SU-DHL-6 (cell line): ENCODE results near the gene CELA2A.

Experiments
- H2AFZ ChIP-seq: fragments of 200-600 bp; sonication (generic); 2 replicates; pipeline ENCODE4 v1.6.1; 2014; ENCODE audit warnings: low read depth, mild to moderate bottlenecking, moderate library complexity, mixed read lengths, antibody characterized with exemption, low read length; ENCODE audit not compliant: severe bottlenecking
- H3F3A ChIP-seq: fragments of 200-600 bp; shearing (Covaris generic); 2 replicates; pipeline ENCODE4 v1.6.0; 2016; ENCODE audit warnings: antibody characterized with exemption, mild to moderate bottlenecking; ENCODE audit not compliant: insufficient read depth
- H3K27ac ChIP-seq: fragments of 200-600 bp; sonication (generic); 2 replicates; pipeline ENCODE4 v1.5.1; 2016; ENCODE audit warnings: low read depth, mild to moderate bottlenecking, low read length, moderate library complexity, mixed read lengths
- H3K27me3 ChIP-seq: fragments of 200-600 bp; sonication (generic), shearing (Covaris generic); 2 replicates; pipeline ENCODE4 v1.6.0; 2014; ENCODE audit warnings: mild to moderate bottlenecking, low read length
- H3K36me3 ChIP-seq: fragments of 200-600 bp; sonication (generic); 2 replicates; pipeline ENCODE4 v1.6.1; 2014; ENCODE audit warnings: mild to moderate bottlenecking, low read length, mixed read lengths
- H3K4me2 ChIP-seq: fragments of 300-600, 200-600 bp; shearing (Covaris generic), sonication (generic); 2 replicates; pipeline ENCODE4 v1.6.0; 2014; ENCODE audit warnings: low read length, low read depth, mild to moderate bottlenecking; ENCODE audit not compliant: poor library complexity, severe bottlenecking
- H3K4me3 ChIP-seq: fragments of 200-600 bp; sonication (generic); 2 replicates; pipeline ENCODE4 v1.5.1; 2014; ENCODE audit warnings: antibody characterized with exemption, low read length, mild to moderate bottlenecking, mixed read lengths; ENCODE audit not compliant: insufficient read depth, poor library complexity, severe bottlenecking
- H3K79me2 ChIP-seq: fragments of 200-600 bp; sonication (generic); 2 replicates; pipeline ENCODE4 v1.6.1; 2014; ENCODE audit warnings: mild to moderate bottlenecking, low read length, moderate library complexity; ENCODE audit not compliant: insufficient read depth
- H3K9ac ChIP-seq: fragments of 200-600 bp; sonication (generic); 2 replicates; pipeline ENCODE4 v1.7.0; 2014; ENCODE audit warnings: mild to moderate bottlenecking, low read length
- H3K9me2 ChIP-seq: fragments of 200-600 bp; sonication (generic); replicated peaks from 2 replicates; pipeline ENCODE4 v1.6.1; 2014; ENCODE audit warnings: low read length; ENCODE audit not compliant: insufficient read depth
- H3K9me3 ChIP-seq: fragments of 200-600 bp; sonication (generic); 2 replicates; pipeline ENCODE4 v1.6.1; 2014; ENCODE audit warnings: low read length, mixed read lengths; ENCODE audit not compliant: insufficient read depth
- H4K20me1 ChIP-seq: fragments of 200-600 bp; sonication (generic); 2 replicates; pipeline ENCODE4 v1.6.1; 2014; ENCODE audit warnings: low read depth, mild to moderate bottlenecking, antibody characterized with exemption, low read length, moderate library complexity, mixed read lengths
- CTCF ChIP-seq: fragments of 200-600 bp; sonication (generic); IDR thresholded peaks from one replicate; pipeline ENCODE4 v1.5.1; 2017; ENCODE audit warnings: antibody characterized with exemption, mild to moderate bottlenecking, low read length, moderate library complexity; ENCODE audit not compliant: insufficient read depth, poor library complexity, severe bottlenecking
- EZH2phosphoT487 ChIP-seq: fragments of 200-600 bp; sonication (generic), shearing (Covaris generic); conservative IDR thresholded peaks from 2 replicates; pipeline ENCODE4 v1.6.1; 2018; ENCODE audit warnings: mild to moderate bottlenecking, antibody characterized with exemption, low read length, moderate library complexity, mixed read lengths

Gene CELA2A

GRCh38 chr1:15472587-15472986, 16.1 kb downstream of the CELA2A start:
- Histone ChIP-seq H3K27ac (no peak overlapping the region), H4K20me1 (no peaks in the 10 kb centered on the region), H3F3A (no peaks in the 10 kb centered on the region), H3K9me2 (no peaks in the 10 kb centered on the region), H3K9me3 (no peaks in the 10 kb centered on the region), H2AFZ (no peak overlapping the region), H3K36me3 (no peaks in the 10 kb centered on the region), H3K79me2 (no peaks in the 10 kb centered on the region), H3K27me3 (no peaks in the 10 kb centered on the region), H3K9ac (no peak overlapping the region), H3K4me3 (no peak overlapping the region), H3K4me2 (no peak overlapping the region)
- TF ChIP-seq EZH2phosphoT487 (no peak), CTCF (no peak)

DNA sequence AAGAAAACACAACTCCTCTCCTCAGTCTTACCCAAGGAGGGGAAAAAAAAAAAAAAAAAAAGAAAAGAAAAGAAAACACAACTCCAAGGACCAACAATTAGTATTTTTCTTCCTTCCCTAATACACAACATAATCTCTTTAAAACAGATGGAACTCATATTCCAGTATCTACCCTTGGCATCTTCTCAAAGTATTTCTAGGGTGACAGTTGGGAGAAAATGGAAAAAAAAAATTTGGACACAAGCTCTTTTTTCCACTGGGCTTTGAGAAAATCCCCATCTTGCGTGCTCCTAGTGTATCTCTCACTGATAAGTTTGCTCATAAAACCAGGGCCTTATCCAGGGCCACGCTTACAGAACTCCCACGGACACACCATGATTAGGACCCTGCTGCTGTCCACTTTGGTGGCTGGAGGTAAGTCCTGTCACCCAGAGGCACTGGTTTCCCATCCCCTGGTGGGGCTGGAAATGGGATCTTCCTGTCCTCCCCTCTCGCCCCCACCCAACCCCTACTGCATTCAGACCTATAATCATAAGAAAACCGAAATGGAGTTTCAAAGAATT, 19.3 kb downstream of the CELA2A start, which contains the start of gene CELA2B:
TSS of gene CELA2B (plus strand) at position 353 of the 563 bp plus-strand sequence. CDS start at position 375, 22 bp downstream.
- Histone ChIP-seq H3K27me3 (no peaks in the 10 kb centered on the region), H3K9me2 (no peaks in the 10 kb centered on the region), H3K4me3 (no peak within 1 kb of the TSS), H3K27ac (no peak within 1 kb of the TSS), H2AFZ (no peak within 1 kb of the TSS), H3K36me3 (no peaks in the 10 kb centered on the region), H3K79me2 (no peaks in the 10 kb centered on the region), H4K20me1 (no peaks in the 10 kb centered on the region), H3K4me2 (no peak within 1 kb of the TSS), H3F3A (no peaks in the 10 kb centered on the region), H3K9ac (no peak within 1 kb of the TSS), H3K9me3 (no peaks in the 10 kb centered on the region)
- TF ChIP-seq EZH2phosphoT487 (no peak), CTCF (no peak)

DNA sequence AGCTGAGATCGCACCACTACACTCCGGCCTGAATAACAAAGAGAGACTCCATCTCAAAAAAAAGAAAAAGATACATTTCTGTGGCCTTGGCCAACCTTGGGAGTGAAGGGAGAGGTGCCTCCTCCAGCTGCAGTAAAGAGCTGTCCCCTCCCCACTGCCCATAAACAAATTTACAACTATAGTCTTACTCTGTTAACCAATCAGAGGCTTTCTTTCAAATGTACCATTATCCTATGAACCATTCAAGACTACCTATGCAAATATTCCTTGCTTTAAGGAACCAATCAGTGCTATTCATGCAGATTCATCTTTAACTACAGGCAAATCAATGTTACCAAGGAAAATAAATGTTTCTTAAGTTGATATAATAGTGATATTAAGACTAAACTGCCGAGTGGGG, 20.4 kb downstream of the CELA2A start:
- Histone ChIP-seq H3K27me3 (no peaks in the 10 kb centered on the region), H3K9me3 (no peaks in the 10 kb centered on the region), H3K4me2 (no peak overlapping the region), H3K9me2 (no peaks in the 10 kb centered on the region), H3F3A (no peaks in the 10 kb centered on the region), H3K27ac (no peak overlapping the region), H3K9ac (no peak overlapping the region), H2AFZ (no peak overlapping the region), H4K20me1 (no peaks in the 10 kb centered on the region), H3K36me3 (no peaks in the 10 kb centered on the region), H3K79me2 (no peaks in the 10 kb centered on the region), H3K4me3 (no peak overlapping the region)
- TF ChIP-seq CTCF (no peak), EZH2phosphoT487 (no peak)
